ENCODE results near the gene RHCG. TPM values are rescaled to one million over a fixed set of nuclear protein-coding genes. Genes with fewer than 3 reads are reported as not detected.
A peak's percentile ranks its signal among the peaks of the same experiment; 100 is the strongest.

Gene RHCG
- total and polyA plus RNA-seq, 2 of the 13 experiments (the other 11 are each of a cell fraction or from before 2014, with no cell fraction given): not detected

DNA sequence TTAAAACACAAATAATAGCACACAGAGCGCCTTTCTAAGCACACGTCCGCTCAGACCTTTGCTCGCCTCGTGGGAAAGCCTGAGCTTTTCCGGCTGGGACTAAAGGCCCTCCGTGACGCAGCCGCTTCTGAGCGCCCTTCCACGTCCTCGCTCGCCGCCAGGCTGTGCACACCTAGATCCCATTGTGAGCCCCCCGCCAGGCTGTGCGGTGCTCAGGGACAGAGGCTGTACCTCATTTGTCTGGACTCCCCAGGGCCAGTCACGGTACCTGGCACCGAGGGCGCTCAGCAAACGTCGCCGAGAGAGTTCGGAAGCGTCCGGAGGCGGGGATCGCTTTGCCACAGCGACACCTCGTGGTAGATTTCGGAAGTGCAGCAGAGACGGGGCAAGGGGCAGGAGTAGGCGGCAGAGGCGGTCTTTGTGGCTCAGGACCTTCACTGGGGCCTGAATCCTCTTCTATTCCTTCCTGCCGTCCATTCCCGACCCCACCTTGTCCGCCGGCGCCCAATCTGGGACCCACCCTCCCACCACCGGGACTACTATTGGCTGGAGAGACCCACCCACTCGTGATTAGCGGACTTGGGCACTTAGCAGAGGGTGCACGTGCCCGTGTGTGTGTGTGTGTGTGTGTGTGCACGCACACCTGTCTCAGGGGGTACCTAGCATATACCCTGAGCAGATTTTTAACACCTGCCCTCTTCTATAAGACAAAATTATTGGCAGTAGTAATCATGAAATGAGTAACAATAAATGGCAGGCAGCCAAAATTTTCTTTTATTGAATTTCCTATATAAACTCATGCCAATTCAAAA is 65.6 kb downstream of the RHCG start (continued):
- TF ChIP-seq IKZF5 (CRISPR knock-in tag; IDR thresholded peaks at IDR 0.05) (no peak), BORCS8-MEF2B (CRISPR knock-in tag; IDR thresholded peaks at IDR 0.05) (peak; percentile 73; the same call in 1 of the 2 replicates), ZNF891 (CRISPR knock-in tag; IDR thresholded peaks at IDR 0.05) (peak; percentile 78; the same call in 1 of the 2 replicates), PHF8 (CRISPR knock-in tag; IDR thresholded peaks at IDR 0.05) (peak; percentile 61), FOXP4 (CRISPR knock-in tag; IDR thresholded peaks at IDR 0.05) (peak; percentile 14; the same call in 1 of the 2 replicates), ZBTB38 (CRISPR knock-in tag; IDR thresholded peaks at IDR 0.05) (peak; percentile 34; the same call in 1 of the 2 replicates), ZNF572 (CRISPR knock-in tag; IDR thresholded peaks at IDR 0.05) (0 out of 2 replicates have a peak, but pooled peaks have one; percentile 75), FOXC1 (CRISPR knock-in tag; IDR thresholded peaks at IDR 0.05; ENCODE audit: borderline replicate concordance) (0 out of 2 replicates have a peak, but pooled peaks have one; percentile 40), HNF4G (IDR thresholded peaks at IDR 0.05; ENCODE audit: borderline replicate concordance, low read depth, low read length) (peak; percentile 35; the same call in 1 of the 2 replicates), HNF4G (CRISPR knock-in tag; IDR thresholded peaks at IDR 0.05; ENCODE audit: borderline replicate concordance, low read depth) (no peak), PCBP2 (optimal IDR thresholded peaks at IDR 0.05; ENCODE audit: low read depth, low read length, poor library complexity, severe bottlenecking) (no peak), EED (CRISPR knock-in tag; IDR thresholded peaks at IDR 0.05) (no peak), ZNF768 (CRISPR knock-in tag; IDR thresholded peaks at IDR 0.05) (peak; percentile 54; the same call in 1 of the 2 replicates), CAMTA2 (CRISPR knock-in tag; IDR thresholded peaks at IDR 0.05; ENCODE audit: borderline replicate concordance) (peak; percentile 47; the same call in 1 of the 2 replicates), ZXDC (CRISPR knock-in tag; IDR thresholded peaks at IDR 0.05) (no peak), POLR2G (IDR thresholded peaks at IDR 0.05; ENCODE audit: low read depth, low read length) (no peak), AHR (CRISPR knock-in tag; IDR thresholded peaks at IDR 0.05) (peak; percentile 69; the same call in 1 of the 2 replicates), SMAD1 (CRISPR knock-in tag; IDR thresholded peaks at IDR 0.05; ENCODE audit: borderline replicate concordance, low read depth) (peak; percentile 46; the same call in 1 of the 2 replicates), ZNF430 (CRISPR knock-in tag; IDR thresholded peaks at IDR 0.05) (0 out of 2 replicates have a peak, but pooled peaks have one; percentile 63)
